ENCODE measurements around the gene FREY1.

FREY1 gene, protein sequence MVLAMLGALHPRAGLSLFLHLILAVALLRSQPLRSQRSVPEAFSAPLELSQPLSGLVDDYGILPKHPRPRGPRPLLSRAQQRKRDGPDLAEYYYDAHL

DNA sequence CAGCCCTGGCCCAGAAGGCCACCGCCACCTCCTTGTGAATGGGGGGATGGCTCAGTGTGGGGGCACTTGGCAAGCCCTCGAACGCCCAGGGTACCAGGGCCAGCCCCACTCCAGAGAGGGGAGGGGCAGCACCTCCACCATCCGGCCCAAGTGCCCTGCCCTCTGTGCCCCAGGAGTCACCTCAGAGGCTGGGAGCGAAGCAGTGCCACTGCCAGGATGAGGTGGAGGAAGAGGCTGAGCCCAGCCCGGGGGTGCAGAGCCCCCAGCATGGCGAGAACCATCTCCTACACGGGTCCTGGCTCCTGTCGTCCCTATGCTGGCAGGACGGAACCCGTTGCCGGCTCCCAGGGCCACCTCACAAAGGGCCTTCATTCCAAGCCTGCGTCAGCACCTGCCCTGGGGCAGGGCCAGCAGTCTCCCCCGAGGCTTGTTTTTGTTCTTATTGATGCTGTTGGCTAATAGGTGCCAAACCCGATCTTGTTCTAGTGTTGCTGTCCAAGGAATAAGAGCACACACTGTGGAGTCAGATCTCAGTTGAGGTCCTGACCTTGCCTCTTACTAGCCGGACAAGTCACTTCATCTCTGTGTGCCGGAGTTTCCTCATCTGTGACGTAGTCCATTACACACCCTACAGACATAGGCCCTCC, at the start of gene FREY1:
Gene FREY1, minus strand, starts transcription at position 307 of the 647 bp plus-strand sequence. Its CDS starts 26 bp downstream, at position 281.
- no peak for DNase-seq

DNA sequence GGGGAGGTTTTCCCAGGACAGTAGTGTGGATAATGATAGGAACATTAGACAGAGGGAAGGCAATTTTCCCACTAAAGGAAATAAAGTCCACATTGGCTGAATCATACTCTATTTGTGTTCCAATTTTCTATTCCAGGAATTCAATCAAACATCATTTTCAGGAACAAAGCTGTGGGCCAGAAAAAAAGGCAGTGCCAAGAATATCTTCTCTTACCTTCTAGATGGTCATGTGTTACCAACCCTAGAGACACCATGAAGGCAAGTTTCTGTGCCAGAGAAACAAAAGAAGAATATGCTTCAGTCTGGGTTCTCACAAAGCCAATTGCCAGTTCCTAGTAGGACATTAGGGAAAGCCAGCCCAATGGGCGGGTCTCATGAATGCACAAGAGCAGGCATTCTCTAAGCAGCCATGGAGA, 42.9 kb upstream of the FREY1 start:
- no peak for DNase-seq

DNA sequence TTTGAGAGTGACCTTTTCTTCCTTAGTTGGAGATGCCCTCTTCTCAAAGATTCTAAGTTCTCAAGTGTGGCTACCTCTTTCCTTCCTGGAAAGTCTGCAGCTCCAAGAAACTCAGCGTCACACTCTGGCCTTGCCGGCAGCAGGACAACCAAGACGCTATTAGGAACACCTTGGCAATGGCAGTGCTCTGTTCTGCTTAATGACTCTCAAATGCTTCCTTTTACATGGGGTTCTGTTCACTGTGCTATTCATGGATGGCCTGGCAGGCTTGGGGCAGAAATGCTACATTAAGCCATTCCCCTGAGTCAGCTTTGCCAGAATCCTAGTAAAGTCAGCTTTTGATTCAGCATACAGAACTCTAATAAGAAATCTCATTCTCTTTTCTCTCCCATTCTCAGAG, 41.3 kb upstream of the FREY1 start:
- no peak for DNase-seq

DNA sequence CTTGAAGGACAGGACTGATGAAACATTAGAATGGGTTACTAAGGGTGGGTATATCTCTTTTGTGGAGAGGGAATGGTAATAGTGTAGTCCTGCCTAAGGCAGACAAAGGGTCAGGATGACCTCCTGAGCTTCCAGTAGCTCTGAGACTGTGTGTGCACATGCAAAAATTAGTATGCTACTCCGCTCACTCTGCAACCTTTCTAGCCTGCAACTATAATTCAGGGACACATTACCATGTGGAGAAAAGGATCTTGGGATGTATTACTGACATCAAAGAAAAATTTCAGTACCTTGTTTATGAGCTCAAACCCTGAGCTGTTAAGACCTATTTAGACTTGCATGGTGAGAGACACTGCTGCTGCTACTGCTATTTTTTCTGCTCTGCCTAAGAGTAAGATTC, 40.8 kb upstream of the FREY1 start:
- DNase-seq, result no peak

DNA sequence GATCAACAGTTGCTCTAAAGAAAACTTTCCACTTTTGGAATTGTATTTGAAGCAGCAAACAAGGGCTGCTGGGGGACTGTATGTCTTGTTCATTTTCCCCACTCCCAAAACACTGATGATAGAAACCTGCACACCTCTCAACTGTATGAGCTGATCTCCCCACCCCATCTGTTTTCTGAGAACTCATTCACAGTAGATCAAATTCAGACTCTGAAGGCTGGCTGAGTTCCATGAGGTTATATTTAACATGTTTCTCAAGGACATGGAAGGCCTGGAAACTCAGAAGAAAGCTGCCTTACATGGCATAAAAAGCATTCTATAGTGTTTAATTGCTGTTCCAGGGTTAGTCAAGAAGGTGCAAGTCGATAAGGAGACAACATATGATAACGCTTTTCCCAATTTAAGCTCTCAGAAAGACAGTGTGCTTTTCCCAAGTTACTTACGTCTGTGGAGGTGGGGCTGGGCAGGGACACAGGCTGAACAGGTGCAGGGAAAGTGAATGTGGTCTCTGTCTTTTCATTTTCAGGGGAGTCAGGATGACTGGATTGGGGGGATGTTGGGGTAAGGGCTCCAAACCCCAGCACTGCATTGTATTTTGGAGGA, 38.4 kb upstream of the FREY1 start:
- no peak for DNase-seq

DNA sequence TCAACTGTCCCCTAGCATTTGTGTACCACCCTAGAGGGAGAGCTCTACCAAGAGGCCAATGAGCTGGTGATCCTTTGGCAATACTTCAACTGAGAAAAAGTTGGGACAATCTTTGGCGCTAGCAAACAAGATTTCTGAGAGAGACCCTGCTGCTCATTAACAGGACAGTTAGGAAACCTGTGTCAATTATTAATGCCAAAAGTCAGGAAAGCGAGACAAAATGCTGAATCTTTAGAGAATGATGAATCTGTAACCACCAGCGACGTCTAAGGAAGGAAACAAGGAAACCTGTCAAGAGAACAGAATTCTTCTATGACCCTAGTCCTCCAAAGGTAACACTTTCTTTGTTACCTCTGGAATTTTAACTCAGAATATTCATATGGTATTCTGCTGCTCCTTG, 35.3 kb upstream of the FREY1 start:
- DNase-seq, result no peak

DNA sequence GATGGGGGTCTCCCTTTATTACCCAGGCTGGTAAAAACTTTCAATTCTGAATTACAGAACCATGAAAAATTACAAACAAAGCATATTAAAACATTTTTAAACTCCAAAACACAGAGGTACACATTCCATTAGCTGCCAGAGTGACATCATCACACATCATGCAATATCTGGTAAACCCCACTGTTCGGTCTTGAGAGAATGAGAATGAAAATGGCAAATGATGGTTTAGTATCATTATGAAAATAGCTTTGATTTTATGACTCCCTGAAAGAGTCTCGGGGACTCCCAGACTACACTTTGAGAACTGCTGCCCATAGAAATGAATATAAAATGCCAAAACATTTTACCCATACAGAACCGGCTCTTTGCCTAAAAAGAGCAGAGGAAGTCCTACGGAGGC, 34.2 kb upstream of the FREY1 start:
- no peak for DNase-seq

DNA sequence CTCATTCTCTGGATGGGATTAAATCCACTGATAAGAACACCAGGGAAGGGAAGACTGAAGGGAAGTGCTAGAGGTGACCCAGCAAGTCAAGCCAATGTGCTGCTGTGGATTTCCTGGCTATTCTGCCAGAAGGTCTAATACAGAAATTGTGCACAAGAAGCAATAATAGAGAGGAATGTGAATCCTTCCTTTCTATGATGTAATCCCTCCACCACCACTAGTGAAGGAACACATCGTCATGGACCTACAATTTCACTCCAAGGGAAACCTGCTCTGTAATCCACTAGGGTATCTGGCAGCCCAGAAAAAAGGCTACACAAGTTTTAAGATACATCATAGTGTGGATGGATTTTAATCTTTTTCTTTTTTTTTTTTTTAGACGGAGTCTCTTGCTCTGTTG, 32.8 kb upstream of the FREY1 start:
- no peak for DNase-seq

DNA sequence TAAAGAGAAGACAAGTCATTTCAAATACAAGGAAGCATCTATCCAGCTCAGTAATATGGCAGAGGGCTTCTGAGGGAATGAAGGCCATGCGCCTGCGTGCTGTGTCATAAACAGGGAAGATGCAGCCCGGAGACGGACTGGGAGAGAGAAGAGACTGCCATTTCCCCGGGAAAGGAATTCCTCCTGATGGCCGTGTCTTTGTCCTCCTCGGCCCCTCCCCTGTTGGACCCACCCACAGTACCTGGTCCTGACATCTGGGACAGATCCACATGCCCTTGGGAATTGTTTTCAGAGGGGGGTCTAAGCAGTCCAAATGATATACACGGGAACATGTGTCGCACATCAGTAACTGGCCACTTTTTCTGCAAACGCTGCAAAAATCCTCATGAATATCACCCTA, 30.8 kb upstream of the FREY1 start:
- no peak for DNase-seq

DNA sequence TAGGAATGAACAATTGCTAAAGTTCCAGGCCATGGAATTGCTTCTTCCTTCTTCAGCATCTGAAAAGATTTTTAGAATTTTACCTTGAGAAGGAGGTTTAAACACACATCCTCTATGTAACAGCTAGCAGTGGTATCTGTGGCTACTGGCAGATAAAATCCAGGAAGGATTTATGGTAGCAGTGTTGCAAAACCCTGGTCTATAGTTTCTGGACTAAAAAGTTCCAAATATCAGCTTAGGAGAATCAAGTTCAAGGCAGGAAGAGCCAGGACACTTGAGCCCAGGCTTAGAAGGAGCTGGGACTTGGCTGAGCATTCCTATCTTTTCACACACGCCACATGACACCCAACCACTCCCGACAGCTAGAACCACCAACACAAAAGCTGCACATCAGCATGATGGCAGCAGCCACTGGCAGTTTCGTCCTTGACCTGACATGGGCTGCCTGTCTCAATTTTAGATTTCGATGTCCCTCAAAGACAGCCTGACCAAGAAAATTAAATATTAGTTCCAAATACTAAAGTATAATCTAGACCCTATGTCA, 29.5 kb upstream of the FREY1 start:
- DNase-seq, result no peak

DNA sequence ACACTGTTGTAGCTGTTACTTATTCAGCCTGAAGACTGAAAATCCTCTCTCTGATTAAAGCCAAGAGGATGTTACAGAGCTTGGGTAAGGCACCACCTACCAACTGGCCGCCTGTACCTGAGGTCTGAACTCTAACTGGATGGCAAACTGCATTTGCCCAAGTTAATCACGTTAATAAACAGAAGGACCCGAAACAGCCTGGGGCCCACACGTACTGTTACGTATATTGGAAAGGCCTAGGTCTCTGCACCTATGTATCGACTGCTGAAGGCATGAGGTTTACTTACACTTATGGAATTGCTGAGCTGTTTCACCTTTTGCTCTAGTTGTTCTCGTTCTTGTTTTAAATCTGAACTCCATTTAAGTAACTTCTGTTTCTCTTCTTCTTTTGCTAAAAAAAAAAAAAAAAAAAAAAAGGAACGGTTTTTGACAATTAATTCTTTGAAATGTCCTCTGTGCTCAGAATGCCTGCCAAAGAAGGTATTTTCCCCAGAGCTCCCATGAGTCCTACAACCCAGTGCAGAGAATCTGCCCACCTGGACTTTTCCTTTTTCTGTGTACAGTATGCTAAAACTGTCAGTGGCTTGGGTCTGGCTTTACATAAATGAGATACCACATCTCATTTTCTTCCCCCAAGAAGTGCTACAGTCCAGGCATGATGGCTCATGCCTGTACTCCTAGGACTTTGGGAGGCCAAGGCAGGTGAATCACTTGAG, 28.4 kb upstream of the FREY1 start:
- DNase-seq, result no peak

DNA sequence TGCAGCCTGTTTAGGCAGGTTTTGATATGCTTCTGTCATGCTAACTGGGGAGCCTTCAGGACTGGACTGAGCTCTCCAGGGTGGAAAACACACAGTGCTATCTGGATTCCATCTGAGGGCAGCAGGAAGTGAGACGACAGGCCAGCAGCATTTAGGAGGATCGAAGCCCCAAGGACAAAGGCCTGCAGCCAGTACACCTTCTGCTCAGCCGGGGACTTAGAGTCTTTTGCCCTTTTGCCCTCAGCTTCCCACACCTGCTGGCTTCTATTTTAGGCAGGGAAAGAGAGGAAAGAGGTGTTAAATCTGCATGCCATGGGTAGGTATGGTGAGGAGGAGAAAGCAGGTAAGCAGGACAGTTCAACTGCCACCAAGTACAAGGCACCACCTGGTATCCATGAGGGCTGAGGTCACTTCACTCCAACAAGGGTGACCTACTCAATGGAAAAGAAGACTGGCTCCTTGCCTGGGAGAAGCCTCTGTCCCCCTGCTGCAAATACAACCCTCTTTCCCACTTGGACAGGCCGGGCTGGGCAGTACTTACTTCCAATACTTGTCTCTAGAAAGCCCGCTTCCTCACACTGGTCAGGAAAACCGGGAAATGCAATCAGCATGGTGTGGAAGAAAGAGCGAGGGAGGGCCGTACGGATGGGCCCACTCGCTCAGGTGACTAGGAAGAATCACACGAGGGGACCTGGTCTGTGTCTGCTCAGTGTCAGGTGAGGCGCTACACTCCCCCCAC, 27.7 kb upstream of the FREY1 start:
- DNase-seq, result no peak

DNA sequence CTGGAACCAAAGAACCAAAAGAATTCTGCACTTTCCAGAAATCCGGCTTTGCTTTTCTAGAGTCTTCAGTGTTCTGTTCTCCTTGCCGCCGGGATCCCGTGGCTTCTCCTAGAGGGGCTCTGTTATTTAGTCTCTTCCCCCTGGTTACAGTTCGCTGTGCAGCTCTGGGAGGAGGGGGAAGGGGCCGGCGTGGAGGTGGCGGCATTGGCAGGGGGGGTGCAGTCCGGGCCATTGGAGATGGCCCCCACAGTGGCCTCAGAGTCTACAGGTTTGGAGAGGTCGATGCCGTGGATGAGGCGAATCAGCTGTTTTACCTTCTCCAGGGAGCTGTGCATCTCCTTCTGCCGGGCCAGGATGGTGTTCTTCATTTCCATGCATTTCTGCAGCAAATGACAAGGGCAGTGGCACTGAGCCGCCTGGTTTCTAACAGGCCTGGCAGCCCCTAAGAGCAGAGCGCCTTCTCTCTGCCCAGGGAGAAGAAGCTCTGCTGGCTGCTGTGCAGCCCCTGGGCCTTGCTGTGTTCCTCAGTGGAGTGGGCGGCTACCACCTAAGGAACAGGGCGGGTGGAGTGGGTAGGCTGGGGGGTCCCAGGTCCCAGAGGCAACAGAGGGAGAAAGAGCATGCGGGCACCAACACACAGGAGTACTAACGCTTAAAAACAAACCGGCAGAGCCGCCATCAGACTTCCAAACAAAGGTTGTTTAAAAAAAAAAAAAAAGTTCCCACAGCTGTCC, 26.9 kb upstream of the FREY1 start:
- no peak for DNase-seq

DNA sequence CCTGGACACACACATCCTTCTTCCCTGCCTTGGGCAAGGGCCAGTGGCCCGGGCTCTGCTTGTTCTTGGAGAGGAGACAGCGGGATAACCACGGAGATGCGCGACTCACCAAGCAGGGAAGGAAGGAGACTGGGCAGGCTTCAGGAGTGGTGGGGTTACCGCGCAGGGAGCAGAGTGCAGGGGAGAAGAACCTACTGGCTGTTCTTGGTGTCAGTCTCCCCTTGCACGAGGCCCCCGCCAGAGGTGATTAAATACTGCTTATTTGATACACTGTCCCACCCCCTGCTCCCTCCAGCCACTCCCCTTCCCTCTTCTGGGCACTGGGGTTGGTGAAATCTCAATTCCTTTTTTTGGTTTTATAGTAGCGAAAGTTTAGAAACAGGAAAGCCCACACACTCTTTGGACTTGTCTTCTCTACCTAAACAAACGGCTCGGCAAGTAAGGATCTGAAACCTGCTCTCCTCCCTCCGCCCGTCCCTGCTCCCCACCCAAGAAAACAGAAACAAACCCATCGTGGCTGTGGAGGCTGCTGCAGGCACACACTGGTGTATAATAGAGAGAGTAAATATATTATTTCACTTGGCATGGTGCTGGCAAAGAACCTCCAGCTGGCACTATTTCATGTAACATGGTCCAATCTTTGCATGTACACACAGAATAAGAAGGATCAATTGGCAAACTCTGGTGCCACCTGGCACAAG, 26.2 kb upstream of the FREY1 start:
- DNase-seq, result no peak

DNA sequence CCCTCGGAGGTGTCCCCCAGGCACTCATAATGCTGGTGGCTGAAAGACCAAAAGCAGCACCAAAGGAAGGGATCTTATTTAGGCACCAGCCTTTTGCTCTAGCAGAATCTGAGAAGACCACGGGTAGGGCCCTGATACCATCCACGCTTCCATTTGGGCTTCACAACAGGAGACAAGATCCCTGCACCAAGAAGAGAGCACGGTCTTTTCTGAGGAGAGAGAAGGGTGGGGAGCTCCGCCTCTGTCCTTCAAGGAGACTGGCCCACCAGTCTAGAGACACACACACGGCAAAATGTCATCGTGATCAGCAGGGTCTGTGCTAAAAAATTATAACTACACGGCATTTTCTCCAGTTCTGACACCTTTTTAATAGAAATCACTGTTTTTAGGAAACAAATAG, 25.1 kb upstream of the FREY1 start:
- DNase-seq, result no peak

DNA sequence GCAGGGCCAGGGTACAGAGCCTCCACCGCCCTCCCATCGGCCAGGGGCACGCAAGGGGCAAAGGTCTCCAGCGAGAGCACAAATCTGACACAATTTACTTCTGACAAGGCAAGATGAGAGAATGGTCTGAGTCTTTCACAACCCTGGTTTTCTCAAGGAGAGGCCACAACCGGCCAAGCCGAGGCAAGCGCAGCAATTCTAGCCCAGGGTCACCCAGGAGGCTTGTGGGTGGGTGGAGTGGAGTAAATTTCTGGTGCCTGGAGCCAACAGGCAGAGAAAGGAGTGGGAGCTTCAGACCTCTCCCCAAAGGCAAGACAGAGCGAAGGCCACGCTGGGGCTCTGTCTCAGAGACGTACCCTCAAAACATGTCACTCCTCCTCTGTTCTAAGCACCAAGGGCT, 24.7 kb upstream of the FREY1 start:
- no peak for DNase-seq

DNA sequence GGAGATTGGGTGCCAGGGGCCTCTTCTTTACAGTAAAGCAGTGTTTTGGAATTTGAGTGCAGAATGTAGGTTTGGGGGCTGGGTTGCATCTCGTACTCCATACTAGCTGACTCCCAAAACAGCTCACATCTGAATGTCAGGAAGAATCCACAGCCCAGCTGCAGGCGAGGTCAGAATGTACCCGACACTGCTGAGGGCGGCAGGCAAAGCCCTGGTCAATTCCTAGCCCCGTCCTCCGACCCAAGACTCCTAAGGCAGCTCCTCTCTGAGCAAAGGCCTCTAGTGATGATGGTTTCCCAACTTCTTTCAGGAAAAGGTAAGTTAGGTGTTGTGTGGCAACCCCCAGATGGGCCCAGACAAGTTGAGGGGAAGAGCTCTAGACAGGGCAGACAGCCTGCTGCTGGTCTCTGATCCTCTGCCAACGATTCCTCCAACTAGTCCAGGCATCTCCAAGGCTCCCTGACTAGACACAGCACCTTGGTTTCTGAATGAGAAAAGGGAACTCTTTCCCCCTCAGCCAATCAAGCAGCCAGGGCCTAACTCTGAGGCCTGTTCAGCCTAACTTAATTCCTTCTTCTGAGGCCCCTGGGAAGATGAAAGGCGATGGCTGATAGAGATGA, 24.0 kb upstream of the FREY1 start:
- DNase-seq, result no peak

DNA sequence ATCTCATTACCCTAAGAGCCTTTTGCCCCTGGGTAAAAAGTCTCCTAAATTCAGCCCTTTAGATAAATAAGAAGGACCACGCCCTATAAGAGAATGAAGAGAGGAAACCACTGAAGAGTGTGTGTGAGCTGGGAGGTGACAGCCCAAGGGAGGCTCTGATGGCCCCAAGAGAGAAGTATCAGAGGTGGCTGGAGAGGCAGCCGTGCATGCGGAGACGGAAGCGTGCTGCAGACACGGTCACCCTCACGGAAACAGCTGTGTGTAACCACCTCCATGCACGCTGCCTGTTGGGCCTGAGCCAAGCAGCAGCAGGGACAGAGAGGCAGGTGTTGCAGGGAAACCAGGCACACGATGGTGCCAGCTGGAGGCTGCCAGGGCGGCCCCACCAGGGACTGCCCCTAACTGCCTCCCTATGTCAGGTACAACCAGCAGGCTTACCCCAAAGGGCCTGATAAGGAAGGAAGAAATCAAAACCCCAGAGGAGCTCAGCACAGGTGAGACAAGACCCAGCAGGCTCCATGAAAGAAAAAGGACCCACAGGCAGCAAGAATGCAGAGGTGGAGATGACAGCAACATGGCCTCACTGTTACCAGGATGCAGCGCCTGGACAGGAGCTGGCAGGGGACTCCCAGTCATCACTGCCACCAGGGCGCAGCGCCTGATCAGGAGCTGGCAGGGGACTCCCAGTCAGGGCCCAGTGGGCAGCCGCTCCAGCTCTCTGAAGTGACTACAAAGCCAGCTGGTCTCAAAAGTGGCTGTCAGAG, 23.1 kb upstream of the FREY1 start:
- DNase-seq, result no peak

DNA sequence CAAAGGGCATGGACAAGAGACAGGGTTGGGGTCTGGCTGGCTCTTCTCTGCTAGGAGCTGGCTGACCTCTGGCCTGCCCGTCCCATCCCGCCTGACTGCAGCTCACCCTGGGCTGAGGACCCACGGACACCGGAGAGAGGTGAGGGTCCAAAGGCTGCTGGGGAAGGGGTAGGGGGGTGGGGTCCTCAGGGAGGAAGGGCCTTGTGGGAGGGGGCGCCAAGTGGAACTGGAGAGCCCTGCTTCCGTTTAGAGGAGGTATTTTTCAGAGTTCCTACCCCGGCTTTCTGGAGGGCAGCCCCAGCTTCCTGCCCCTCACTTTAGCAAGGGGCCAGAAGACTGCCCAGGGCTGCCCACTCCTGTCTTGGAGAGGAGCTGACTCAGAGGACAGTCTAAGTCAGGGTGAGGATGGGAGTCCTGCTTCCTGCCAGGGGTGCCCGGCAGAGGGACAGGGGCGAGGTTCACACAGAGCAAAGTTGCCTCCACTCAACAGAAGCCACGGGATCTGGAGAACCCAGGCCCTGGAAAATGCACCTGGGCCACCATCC, 22.5 kb upstream of the FREY1 start:
- no peak for DNase-seq

DNA sequence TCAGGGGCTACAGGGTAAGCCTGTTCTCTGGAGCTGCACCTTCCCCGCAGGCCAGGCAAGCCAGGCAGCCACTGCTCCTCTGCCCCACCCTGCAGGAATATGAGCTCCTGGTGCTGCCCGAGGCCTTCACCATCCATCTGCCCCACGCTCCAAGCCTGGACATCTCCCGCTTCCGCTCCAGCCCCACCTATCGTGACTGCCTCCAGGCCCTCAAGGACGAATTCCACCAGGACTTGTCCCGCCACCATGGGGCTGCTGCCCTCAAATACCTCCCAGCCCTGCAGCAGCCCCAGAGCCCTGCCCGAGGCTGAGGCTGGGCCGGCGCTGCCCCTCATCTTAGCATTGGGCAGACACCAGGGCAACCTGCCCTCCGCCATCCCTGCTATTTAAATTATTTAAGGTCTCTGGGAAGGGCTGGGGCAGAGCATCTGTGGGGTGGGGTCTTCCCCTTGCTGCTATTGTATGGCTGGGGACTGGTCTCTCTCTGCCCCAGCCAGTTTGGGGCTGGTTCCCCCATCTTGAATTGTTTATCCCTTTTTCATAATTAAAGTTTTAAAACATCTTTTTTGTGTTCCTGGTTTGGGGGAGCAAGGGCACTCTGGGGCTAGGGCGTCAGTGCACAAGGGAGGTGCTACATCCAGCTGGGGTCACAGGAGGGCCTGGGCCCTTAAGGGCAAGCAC, 21.6 kb upstream of the FREY1 start:
- DNase-seq, result no peak

All from cerebellar nuclear complex (tissue), 1 donor.